BLaER1 (cell line): ENCODE data around the gene CCL24.
A peak's percentile ranks its signal among the peaks of the same experiment; 100 is the strongest.

Experiments used
- H3K27ac ChIP-seq: shearing (Covaris generic); formaldehyde crosslinking; 2 replicates; pipeline ENCODE4 v1.8.1; 2022
- H3K27me3 ChIP-seq: shearing (Covaris generic); formaldehyde crosslinking; 2 replicates; pipeline ENCODE4 v1.8.1; 2022
- H3K36me3 ChIP-seq: shearing (Covaris generic); formaldehyde crosslinking; 2 replicates; pipeline ENCODE4 v1.8.1; 2022
- H3K4me1 ChIP-seq: shearing (Covaris generic); formaldehyde crosslinking; 2 replicates; pipeline ENCODE4 v1.8.1; 2022
- H3K4me2 ChIP-seq: shearing (Covaris generic); formaldehyde crosslinking; 2 replicates; pipeline ENCODE4 v1.8.1; 2022
- H3K4me3 ChIP-seq: shearing (Covaris generic); formaldehyde crosslinking; 2 replicates; pipeline ENCODE4 v1.8.1; 2022
- H3K9ac ChIP-seq: shearing (Covaris generic); formaldehyde crosslinking; 2 replicates; pipeline ENCODE4 v1.8.1; 2022
- H3K9me3 ChIP-seq: shearing (Covaris generic); formaldehyde crosslinking; 2 replicates; pipeline ENCODE4 v1.8.1; 2022
- H4K20me1 ChIP-seq: shearing (Covaris generic); formaldehyde crosslinking; 2 replicates; pipeline ENCODE4 v1.8.1; 2022
- Cebpa-rat ChIP-seq: shearing (Covaris generic); IDR thresholded peaks from 2 replicates; pipeline ENCODE4 v1.8.1; 2022

Gene CCL24

GRCh38 chr7:75820688-75821087 is 7.1 kb upstream of the CCL24 start:
- TF ChIP-seq Cebpa-rat, result no peak
- no peaks in the 10 kb centered on the region for H4K20me1 ChIP-seq
- H3K27ac ChIP-seq, result no peak overlapping the region
- H3K4me3 ChIP-seq, result no peak overlapping the region
- H3K9me3 ChIP-seq, result no peaks in the 10 kb centered on the region
- H3K9ac ChIP-seq, result no peak overlapping the region
- H3K4me2 ChIP-seq, result no peak overlapping the region
- no peaks in the 10 kb centered on the region for H3K4me1 ChIP-seq
- no peaks in the 10 kb centered on the region for H3K27me3 ChIP-seq
- no peaks in the 10 kb centered on the region for H3K36me3 ChIP-seq

DNA sequence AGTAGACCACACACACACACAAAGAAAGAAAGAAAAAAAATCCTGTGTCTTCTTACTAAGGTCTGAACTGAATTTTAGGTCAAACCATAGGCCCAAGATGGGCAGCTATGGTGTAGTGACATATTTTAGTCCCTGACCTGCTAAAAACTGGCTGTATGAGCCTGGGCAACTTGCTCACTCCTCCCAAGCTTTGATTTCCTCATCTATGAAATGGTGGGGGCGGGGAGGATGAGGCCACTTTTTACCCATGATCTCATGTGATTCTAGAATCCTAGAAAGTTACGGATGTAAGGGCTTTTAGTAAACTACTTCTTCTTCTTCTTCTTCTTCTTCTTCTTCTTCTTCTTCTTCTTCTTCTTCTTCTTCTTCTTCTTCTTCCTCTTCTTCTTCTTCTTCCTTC is 6.1 kb upstream of the CCL24 start:
- Histone ChIP-seq H3K9me3 (no peaks in the 10 kb centered on the region), H3K4me3 (no peak overlapping the region), H3K4me1 (no peaks in the 10 kb centered on the region), H3K9ac (no peak overlapping the region), H3K4me2 (no peak overlapping the region), H3K36me3 (no peaks in the 10 kb centered on the region), H3K27me3 (no peaks in the 10 kb centered on the region), H3K27ac (no peak overlapping the region), H4K20me1 (no peaks in the 10 kb centered on the region)
- no peak for TF ChIP-seq Cebpa-rat

DNA sequence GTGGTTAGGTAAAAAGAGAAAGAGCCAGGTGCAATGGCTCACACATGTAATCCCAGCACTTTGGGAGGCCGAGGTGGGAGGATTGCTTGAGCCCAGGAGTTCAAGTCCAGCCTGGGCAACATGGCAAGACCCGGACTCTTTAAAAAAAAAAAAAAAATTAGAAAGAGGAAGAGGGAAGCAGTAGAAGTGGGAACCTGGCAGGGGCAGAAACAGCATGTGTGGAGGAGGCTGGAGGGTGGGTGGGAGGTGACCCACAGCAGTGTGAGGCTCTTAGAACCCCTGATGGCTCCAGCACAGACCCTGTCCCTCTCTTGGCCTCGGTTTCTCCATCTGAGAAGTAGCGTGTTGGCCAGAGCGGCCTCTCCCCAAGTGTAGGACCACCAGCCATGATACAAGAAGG is 4.9 kb upstream of the CCL24 start:
- Histone ChIP-seq H3K9me3 (no peaks in the 10 kb centered on the region), H3K4me2 (no peak overlapping the region), H3K9ac (no peak overlapping the region), H3K4me3 (no peak overlapping the region), H3K4me1 (peaks cover 7% of the 10 kb centered on the region), H3K27me3 (no peaks in the 10 kb centered on the region), H3K27ac (no peak overlapping the region), H4K20me1 (no peaks in the 10 kb centered on the region), H3K36me3 (no peaks in the 10 kb centered on the region)
- TF ChIP-seq Cebpa-rat, result no peak

- no peak overlapping the region for H3K9ac ChIP-seq
- no peak overlapping the region for H3K4me3 ChIP-seq
- H3K9me3 ChIP-seq, result no peaks in the 10 kb centered on the region
- H3K27me3 ChIP-seq, result no peaks in the 10 kb centered on the region
- no peak for TF ChIP-seq Cebpa-rat
- no peak overlapping the region for H3K4me2 ChIP-seq
- no peaks in the 10 kb centered on the region for H4K20me1 ChIP-seq
- peaks cover 10% of the 10 kb centered on the region for H3K4me1 ChIP-seq
- no peaks in the 10 kb centered on the region for H3K36me3 ChIP-seq
- H3K27ac ChIP-seq, result no peak overlapping the region
These were observed 3.5 kb upstream of the CCL24 start for GRCh38 chr7:75817116-75817515.

DNA sequence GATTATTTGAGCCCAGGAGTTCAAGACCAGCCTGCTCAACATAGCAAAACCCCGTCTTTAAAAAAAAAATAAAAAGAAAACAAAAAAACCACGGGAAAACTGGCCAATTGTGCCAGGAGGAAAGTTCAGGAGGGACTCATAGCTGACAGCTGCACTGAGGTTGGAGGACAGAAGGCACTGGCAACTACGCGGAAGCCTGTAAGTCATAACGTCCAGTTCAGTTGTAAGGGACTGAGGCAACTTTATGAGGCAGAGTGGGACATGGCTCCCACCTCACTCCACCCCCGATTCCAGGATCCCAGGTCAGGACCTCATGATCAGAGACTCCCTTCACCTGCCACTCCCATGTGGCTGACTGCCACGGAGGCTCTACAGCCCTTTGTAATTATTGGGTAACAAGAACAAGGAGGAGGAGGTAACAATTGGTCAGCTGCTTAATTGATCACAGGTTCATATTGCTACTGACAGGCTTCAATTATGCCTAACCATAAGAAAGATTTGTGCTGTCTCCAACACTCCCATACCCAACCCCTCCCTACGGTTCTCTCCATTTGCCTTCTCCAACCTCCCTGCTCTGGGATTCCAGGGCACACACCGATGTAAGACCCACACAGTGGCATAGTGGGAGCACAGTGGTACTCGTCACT is 1.9 kb upstream of the CCL24 start:
- no peak overlapping the region for H3K4me2 ChIP-seq

DNA sequence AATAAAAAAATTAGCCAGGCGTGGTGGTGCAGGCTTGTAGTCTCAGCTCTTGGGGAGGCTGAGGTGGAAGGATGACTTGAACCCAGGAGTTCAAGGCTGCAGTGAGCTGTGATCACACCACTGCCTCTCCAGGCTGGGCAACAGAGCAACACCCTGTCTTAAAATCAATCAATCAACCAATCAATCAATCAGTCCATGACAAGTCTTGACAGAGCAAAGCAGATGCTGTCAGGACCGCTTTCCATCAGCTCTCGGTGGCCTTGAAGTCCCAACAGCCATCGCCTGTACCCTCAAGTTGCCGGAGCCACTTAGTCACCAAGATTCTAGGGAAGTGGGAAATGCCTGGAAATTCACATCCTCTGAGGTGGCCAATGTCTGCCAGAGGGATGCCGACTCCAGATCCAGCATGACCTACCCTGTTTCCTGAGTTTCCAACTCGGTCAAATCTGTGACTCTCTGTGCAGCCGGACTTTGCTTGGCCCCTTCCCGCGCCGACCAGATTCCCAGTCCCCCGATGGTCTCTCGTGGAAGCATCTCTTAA is 871 bp upstream of the CCL24 start:
- Histone ChIP-seq H4K20me1 (no peaks in the 10 kb centered on the region), H3K9me3 (no peaks in the 10 kb centered on the region), H3K4me2 (no peak overlapping the region), H3K9ac (no peak overlapping the region), H3K4me1 (peaks cover 14% of the 10 kb centered on the region), H3K4me3 (no peak overlapping the region), H3K27me3 (no peaks in the 10 kb centered on the region), H3K27ac (no peak overlapping the region), H3K36me3 (no peaks in the 10 kb centered on the region)
- no peak for TF ChIP-seq Cebpa-rat

More for the DNA sequence above, 1.9 kb upstream of the CCL24 start:
- Histone ChIP-seq H3K9ac (no peak overlapping the region), H3K4me3 (no peak overlapping the region), H3K4me1 (peaks cover 14% of the 10 kb centered on the region), H3K9me3 (no peaks in the 10 kb centered on the region), H3K36me3 (no peaks in the 10 kb centered on the region), H3K27me3 (no peaks in the 10 kb centered on the region), H3K27ac (no peak overlapping the region), H4K20me1 (no peaks in the 10 kb centered on the region)
- no peak for TF ChIP-seq Cebpa-rat

DNA sequence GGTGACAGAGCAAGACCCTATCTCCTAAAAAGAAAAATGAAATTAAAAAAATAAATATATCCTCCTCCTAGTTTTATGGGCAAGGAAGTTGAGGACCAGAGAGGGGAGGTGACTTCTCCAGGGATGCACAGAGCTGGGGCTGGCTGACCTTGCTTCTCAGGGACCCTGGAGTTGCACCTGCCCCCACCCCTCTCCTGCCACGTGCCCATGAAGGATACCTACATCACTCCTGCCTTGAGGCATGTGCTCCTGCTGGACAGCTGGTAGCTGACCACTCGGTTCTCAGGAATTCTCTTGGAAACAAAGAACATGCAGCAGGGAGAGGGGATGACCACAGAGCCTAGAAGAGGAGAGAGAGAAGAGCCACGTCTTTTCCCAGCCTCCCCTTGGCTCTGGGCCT is 522 bp downstream of the CCL24 start:
- no peak for TF ChIP-seq Cebpa-rat
- Histone ChIP-seq H3K9me3 (no peaks in the 10 kb centered on the region), H3K36me3 (no peaks in the 10 kb centered on the region), H3K9ac (no peak overlapping the region), H3K27ac (no peak overlapping the region), H3K27me3 (no peaks in the 10 kb centered on the region), H3K4me3 (no peak overlapping the region), H3K4me2 (peak overlapping the region; percentile 52; the same call in 1 of the 2 replicates), H3K4me1 (peaks cover 14% of the 10 kb centered on the region), H4K20me1 (no peaks in the 10 kb centered on the region)

DNA sequence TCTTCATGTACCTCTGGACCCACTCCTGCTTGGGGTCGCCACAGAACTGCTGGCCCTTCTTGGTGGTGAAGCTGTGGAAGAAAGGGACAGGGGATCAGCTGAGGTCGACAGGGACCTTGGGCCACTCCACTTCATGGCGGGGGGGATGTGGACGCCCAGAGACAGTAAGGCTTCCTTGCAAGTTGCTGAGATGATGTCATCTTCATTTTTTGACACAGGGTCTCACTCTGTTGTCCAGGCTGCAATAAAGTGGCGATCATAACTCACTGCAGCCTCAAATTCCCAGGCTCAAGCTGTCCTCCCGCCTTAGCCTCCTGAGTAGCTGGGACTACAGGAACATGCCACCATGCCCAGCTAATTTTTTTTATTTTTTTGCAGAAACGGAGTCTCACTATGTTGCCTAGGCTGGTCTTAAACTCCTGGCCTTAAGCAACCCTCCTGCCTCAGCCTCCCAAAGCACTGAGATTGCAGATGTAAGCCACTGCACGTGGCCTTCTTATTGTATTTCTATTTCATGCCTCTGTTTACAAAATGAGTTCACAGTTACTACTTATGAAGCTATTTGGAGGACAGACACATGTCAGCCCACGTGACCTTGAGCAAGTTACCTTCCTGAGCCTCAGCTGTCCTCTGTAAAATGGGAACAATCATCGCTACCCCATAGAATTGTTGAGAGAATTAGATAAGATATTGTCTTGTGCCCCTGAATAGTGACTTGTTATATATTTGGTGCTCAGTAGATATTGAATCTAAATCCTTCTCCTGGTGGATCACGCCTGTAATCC is 1.5 kb downstream of the CCL24 start:
- Histone ChIP-seq H3K36me3 (no peaks in the 10 kb centered on the region), H3K27me3 (no peaks in the 10 kb centered on the region), H3K9ac (no peak overlapping the region), H4K20me1 (no peaks in the 10 kb centered on the region), H3K4me2 (no peak overlapping the region), H3K9me3 (peaks cover 8% of the 10 kb centered on the region), H3K4me3 (no peak overlapping the region), H3K27ac (no peak overlapping the region), H3K4me1 (peaks cover 14% of the 10 kb centered on the region)
- TF ChIP-seq Cebpa-rat, result no peak

DNA sequence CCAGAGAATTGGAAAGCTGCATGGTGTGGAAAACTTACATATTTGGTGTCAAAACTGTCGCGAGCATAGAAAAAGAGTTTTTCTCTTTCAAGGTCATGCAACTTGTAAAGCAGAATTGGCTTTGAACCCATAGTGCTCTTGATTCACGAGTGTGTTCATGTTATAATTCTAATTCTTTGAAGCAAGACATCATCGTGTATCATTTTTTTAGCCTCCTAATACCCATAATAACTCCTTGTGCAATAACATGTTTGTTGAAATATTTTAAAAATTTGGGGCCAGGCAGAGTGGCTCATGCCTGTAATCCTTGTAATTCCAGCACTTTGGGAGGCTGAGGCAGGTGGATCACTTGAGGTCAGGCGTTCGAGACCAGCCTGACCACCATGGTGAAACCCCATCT is 4.2 kb downstream of the CCL24 start:
- Histone ChIP-seq H3K27ac (no peak overlapping the region), H3K27me3 (no peaks in the 10 kb centered on the region), H3K9ac (no peak overlapping the region), H3K4me3 (no peak overlapping the region), H4K20me1 (no peaks in the 10 kb centered on the region), H3K9me3 (peaks cover 25% of the 10 kb centered on the region), H3K4me1 (peaks cover 14% of the 10 kb centered on the region), H3K4me2 (no peak overlapping the region), H3K36me3 (0 out of 2 replicates have a peak, but pooled peaks cover 6% of the 10 kb centered on the region)
- no peak for TF ChIP-seq Cebpa-rat

GRCh38 chr7:75808106-75808505 is 5.5 kb downstream of the CCL24 start:
- TF ChIP-seq Cebpa-rat, result no peak
- Histone ChIP-seq H3K4me1 (0 out of 2 replicates have a peak, but pooled peaks cover 5% of the 10 kb centered on the region), H4K20me1 (no peaks in the 10 kb centered on the region), H3K27ac (no peak overlapping the region), H3K36me3 (0 out of 2 replicates have a peak, but pooled peaks cover 6% of the 10 kb centered on the region), H3K4me3 (no peak overlapping the region), H3K9ac (no peak overlapping the region), H3K27me3 (no peaks in the 10 kb centered on the region), H3K4me2 (no peak overlapping the region), H3K9me3 (peaks cover 25% of the 10 kb centered on the region)
